GM19023 (cell line): Measurements from ENCODE around the gene NEUROD6.
A peak's percentile ranks its signal among the peaks of the same experiment; 100 is the strongest.

ENCODE experiments used
- ATAC-seq: cut with Tn5 transposase; IDR thresholded peaks from one replicate; pipeline ENCODE4 v1.9.1; 2021; ENCODE audit warnings: mild to moderate bottlenecking, moderate library complexity; ENCODE audit not compliant: unreplicated experiment

NEUROD6 gene

GRCh38 chr7:31340603-31341002, at the start of gene NEUROD6:
TSS of gene NEUROD6 (minus strand) at chr7:31340726. CDS start at chr7:31339268, 1,458 bp downstream.
- no peak for ATAC-seq

DNA sequence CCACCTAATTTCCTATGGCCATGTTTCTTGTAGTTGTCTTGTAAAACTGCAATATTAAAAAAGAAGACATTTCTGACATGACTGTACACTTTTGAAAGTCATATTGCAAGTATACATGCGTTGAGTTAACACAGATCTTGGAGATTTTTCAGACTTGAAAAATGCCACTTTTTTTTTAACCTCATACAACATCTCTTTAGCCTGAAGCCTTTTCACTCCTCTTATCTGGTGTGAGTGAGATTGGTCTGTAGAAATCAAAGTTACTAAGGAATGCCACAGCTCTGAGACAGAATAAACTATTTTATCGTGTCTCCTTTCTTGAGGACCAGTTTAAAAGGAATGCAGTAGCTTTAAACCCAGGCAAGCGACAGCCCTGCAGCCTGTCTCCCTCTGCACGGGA, 43.9 kb upstream of the NEUROD6 start:
- no peak for ATAC-seq

DNA sequence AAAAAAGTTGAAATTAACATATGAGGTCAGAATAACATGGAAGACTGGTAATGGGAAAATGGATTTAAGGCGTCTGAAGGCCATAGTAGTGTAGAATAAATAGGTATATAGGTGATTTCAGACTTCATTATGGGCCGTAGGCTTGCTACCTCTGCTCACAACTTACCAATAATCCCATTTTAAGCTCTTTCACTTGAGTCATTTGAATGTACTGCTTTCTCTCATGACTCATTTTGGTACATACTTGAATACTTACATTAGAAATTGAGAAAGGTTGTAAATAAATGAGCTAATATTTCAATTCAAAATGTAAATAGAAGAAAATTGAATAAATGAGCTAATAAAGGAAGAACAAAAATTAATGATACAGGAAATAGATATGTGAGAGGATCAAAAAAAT, 42.2 kb upstream of the NEUROD6 start:
- no peak for ATAC-seq

DNA sequence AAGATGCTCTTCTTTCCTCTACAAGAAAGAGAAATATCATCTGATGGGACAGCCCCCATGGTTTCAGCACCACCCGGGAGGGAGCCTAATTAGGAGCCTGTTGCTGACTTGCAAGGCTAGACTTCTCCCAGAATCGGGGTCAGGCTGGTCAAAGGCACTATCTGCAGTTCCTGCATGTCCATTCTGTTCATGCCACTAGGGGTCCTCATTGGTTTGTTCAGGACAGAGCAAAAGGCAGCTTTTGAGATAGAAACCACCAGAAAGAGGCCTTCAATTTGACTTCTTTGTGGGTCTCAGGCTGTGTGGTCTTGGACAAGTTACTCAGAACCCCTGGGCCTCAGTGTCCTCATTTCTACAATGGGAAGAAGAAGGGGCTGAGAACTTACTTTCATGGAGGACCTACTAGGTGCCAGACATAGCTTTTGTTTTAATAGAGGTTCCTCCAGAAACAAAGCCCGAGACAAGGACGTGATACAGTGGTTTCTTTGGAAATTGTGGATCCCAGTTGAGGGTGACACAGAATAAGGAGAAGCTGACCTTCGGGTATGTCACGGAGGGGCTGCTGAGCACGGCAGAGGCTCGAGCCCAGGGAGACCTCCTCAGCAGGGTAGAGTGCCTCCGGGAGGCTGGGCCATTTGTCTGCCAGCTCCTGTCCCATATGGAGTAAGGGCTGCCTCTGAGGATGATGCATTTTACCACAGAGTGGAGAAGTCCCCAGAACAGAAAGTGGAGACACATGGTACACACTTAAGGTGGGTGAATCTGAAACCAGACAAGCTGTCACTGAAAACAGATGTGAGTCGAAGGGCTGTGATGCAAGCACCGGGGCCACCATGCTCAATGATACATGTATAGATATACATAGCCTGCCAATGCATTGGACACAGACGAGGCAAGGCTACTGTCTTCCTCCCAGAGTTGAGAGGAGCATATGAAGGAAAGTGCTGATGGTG, 33.1 kb upstream of the NEUROD6 start:
- peak; percentile 83 for ATAC-seq

DNA sequence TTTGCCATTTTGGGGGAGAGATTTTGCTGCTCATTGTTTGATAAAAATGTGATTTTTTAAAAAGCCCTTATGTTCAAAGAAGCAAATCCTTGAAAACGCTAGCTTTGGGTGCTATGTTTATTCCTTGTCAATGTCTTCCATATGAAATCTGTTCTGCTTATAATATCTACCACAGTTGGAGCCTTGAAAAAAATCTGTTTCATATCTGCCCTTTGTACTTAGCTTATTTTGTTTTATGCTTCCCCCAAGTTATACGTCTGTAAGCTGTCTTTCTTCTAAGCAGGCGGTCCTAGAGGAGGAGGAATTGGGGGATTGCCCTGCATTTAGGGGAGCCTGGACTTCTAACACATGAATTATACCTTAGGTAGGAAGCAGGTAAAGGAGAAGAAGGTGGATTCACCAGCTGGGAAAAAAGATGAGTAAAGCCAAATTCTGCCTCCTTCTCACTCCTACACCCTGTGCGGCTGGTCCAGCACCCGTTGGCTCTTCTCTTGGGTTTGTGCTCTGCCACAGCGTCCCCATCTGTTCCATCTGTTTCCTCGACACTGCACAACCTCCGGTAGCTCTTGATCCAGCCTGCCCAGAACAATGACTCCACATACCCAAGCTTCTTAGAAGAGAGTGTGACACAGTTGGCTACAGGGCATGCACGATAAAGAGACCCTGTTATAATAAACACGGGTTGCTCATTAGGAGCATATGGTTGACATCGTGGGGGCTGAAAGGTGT, 31.9 kb upstream of the NEUROD6 start:
- no peak for ATAC-seq

DNA sequence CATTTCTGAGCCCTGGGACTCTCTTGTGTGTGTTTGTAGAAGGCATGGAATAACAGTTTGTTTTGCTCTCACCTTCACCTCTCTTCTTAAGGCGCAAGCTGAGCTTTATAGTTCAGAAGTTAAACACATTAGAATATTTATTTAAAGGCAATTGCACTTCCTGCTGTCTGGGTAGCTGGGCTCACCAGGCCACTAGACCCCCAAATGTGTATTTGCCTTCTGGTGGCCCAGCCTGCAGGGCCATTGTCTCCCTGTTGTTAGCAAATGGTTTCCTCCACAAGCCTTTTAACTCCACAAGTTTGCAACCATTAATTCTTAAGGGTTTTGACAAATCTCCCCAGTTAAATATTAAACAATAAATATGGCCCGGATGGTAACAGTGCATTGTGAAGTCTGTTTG, 31.1 kb upstream of the NEUROD6 start:
- no peak for ATAC-seq

GRCh38 chr7:31370609-31371008, 30.1 kb upstream of the NEUROD6 start:
- no peak for ATAC-seq

- ATAC-seq: no peak
These were observed 28.1 kb upstream of the NEUROD6 start for GRCh38 chr7:31368620-31369019.

GRCh38 chr7:31363496-31363895, 23.0 kb upstream of the NEUROD6 start:
- no peak for ATAC-seq

DNA sequence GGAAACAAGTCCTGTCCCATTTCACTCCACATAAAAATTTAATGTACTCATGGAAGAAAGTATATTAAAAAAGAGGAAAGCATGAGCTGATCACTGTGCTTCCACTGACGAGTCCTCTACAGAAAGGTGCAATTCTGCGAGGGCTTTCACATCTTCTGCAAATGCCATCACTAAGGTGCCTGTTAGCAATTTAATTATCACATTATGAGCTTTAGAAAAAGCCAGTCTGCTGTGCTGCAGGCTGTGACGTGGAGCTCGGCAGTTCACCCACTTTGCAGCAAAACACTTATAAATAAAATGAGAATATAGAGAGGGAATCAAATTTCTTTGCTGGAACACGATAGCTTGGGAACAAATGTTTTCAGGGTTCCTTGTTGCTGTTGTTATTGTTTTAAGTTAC, 22.5 kb upstream of the NEUROD6 start:
- no peak for ATAC-seq

- ATAC-seq: no peak
These were observed 21.9 kb upstream of the NEUROD6 start for GRCh38 chr7:31362401-31362800.

DNA sequence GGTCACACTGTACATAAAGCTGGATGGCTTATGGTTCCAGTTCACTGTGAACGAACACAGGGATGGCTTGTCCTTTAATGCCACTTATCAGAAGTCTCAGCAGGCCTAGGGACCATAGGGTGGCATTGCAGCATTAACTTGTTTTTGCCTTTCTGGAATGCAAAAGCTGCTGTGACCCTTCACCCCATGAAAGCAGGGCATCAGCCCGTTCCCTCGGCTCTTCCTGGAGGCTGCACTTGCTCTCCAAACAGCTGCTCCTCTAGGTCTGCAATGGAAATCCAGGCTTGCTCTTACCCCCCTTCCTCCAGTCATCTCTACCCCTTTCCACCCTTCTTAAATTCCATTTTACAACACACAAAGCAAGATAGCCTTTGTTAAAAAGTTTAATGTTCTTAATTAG, 17.9 kb upstream of the NEUROD6 start:
- no peak for ATAC-seq

DNA sequence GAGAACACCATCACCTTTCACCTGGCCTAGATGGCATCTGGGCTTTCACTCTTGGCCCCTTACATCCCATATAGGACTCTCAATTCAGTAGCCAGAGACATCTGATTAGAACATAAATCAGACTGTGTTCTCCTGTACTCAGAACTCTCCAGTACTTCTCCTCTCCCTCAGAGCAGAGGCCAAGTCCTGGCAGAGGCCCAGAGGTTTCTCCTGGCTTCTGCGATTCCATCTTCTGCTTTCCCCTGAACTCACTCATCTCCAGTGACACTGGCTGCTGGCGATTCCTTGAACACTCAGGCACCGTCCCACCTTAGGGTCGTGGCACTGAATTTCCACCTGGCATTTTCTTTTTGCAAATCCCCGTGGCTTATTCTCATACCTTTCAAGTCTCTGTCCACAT, 4.9 kb upstream of the NEUROD6 start:
- ATAC-seq: no peak

GRCh38 chr7:31343516-31344305, 3.2 kb upstream of the NEUROD6 start:
- ATAC-seq: no peak

GRCh38 chr7:31341141-31341540, 615 bp upstream of the NEUROD6 start:
- no peak for ATAC-seq

- ATAC-seq: no peak
These were observed 475 bp downstream of the NEUROD6 start for GRCh38 chr7:31340051-31340450.

- no peak for ATAC-seq
These were observed 1.8 kb downstream of the NEUROD6 start for GRCh38 chr7:31338706-31339105.

GRCh38 chr7:31337002-31337565, 3.4 kb downstream of the NEUROD6 start:
- no peak for ATAC-seq

DNA sequence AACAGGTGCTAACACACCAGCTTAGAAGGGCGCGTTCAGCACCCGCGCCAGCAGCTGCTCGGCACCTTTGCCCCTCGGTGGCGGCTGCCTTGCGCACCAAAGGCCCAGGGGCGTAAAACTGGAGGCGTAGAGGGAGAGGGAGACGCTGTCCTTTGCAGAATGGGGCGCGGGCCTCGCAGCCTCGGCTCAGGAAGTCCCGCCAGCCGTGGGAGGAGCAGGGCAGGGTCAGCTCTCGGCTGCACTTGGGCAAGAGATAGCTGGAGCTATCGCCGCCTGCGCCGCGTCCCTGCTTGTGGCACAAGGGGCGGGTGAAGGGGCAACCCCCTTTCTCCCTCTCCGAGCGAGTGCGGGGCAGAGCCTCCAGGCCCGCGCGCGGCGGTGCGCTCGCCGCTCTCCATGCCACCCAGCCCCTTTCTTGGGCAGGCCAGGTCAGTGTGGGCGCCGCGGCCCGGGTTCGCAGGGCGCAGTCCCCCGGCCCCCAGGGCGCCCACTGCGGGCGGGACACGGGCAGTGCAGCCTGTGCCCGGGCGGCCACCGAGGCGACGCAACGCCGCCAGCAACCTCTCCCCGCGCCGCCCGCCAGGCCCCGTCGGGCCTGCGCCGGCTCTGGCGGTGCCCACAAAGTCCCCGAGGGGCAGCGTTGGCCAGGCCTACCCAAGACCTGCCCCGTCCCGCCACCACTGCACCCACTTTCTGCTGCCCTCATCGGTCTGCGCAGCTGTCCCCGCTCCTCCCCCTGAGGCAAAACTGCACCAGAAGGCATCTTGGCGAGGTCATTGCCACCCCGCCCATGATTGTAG, 4.1 kb downstream of the NEUROD6 start:
- no peak for ATAC-seq

- no peak for ATAC-seq
These were observed 4.7 kb downstream of the NEUROD6 start for GRCh38 chr7:31335884-31336201.
